Progenitor cell of endocrine pancreas (in vitro differentiated cells): ENCODE data around the gene ADAMTS9. TPM values are rescaled to one million over a fixed set of nuclear protein-coding genes. Genes with fewer than 3 reads are reported as not detected.
A peak's percentile ranks its signal among the peaks of the same experiment; 100 is the strongest.

Experiments used
- DNase-seq: peaks from one replicate; pipeline ENCODE4 v3.0.0; 2021; ENCODE audit warnings: low spot score; ENCODE audit not compliant: unreplicated experiment
- H3K27ac Mint-ChIP-seq: 2 replicates; pipeline ENCODE4 v1.8.0; 2021; ENCODE audit warnings: mild to moderate bottlenecking, moderate library complexity, mixed read lengths
- H3K27me3 Mint-ChIP-seq: 2 replicates; pipeline ENCODE4 v1.8.0; 2021; ENCODE audit warnings: mixed read lengths
- H3K36me3 Mint-ChIP-seq: 2 replicates; pipeline ENCODE4 v1.8.0; 2022; ENCODE audit warnings: mixed read lengths; ENCODE audit not compliant: insufficient read depth
- H3K4me1 Mint-ChIP-seq: 2 replicates; pipeline ENCODE4 v1.8.0; 2021; ENCODE audit warnings: low read depth, mixed read lengths
- H3K4me3 Mint-ChIP-seq: 2 replicates; pipeline ENCODE4 v1.8.0; 2021; ENCODE audit warnings: low read depth, mild to moderate bottlenecking, moderate library complexity, mixed read lengths
- H3K9me3 Mint-ChIP-seq: 2 replicates; pipeline ENCODE4 v1.8.0; 2021; ENCODE audit warnings: low read depth, mixed read lengths
- total RNA-seq: library from RNA; stranded (reverse); gene quantifications from 2 replicates; pipeline ENCODE4 v1.2.1, GENCODE V29; 2021
- TF ChIP-seq, protein P1 (sequence below): fragments of 200-600 bp; sonication (generic); IDR thresholded peaks from one replicate; pipeline ENCODE4 v1.5.0; 2021; ENCODE audit warnings: antibody characterized with exemption, mild to moderate bottlenecking; ENCODE audit not compliant: unreplicated experiment

Gene ADAMTS9
- total RNA-seq, 1 donor from 2014 or later: 54.2 TPM

DNA sequence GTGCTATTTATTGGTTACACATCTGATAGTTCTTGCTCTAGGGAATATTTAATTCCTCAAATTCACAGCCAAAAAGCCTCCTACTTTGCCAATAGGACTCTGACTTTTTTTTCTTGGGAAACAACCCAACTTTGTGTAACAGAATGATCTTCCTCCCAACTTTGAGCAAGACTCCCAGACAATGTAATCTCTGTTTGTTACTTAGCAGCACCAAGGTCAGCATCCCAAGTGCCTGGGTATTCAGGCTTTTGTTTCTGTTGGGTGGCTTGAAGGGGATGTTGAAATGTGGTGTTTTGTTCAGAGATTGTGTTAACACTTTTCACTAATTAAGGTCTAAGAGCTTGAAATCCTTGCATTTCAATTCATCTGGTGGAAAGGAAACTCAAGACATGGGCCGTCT is 115.8 kb downstream of the ADAMTS9 start:
- TF ChIP-seq, protein P1, sequence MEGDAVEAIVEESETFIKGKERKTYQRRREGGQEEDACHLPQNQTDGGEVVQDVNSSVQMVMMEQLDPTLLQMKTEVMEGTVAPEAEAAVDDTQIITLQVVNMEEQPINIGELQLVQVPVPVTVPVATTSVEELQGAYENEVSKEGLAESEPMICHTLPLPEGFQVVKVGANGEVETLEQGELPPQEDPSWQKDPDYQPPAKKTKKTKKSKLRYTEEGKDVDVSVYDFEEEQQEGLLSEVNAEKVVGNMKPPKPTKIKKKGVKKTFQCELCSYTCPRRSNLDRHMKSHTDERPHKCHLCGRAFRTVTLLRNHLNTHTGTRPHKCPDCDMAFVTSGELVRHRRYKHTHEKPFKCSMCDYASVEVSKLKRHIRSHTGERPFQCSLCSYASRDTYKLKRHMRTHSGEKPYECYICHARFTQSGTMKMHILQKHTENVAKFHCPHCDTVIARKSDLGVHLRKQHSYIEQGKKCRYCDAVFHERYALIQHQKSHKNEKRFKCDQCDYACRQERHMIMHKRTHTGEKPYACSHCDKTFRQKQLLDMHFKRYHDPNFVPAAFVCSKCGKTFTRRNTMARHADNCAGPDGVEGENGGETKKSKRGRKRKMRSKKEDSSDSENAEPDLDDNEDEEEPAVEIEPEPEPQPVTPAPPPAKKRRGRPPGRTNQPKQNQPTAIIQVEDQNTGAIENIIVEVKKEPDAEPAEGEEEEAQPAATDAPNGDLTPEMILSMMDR: no peak
- H3K4me3 Mint-ChIP-seq: no peak overlapping the region
- no peaks in the 10 kb centered on the region for H3K9me3 Mint-ChIP-seq
- H3K27ac Mint-ChIP-seq: no peak overlapping the region
- peaks cover 2% of the 10 kb centered on the region for H3K4me1 Mint-ChIP-seq
- no peaks in the 10 kb centered on the region for H3K27me3 Mint-ChIP-seq
- DNase-seq: no peak
- peaks cover 14% of the 10 kb centered on the region for H3K36me3 Mint-ChIP-seq

DNA sequence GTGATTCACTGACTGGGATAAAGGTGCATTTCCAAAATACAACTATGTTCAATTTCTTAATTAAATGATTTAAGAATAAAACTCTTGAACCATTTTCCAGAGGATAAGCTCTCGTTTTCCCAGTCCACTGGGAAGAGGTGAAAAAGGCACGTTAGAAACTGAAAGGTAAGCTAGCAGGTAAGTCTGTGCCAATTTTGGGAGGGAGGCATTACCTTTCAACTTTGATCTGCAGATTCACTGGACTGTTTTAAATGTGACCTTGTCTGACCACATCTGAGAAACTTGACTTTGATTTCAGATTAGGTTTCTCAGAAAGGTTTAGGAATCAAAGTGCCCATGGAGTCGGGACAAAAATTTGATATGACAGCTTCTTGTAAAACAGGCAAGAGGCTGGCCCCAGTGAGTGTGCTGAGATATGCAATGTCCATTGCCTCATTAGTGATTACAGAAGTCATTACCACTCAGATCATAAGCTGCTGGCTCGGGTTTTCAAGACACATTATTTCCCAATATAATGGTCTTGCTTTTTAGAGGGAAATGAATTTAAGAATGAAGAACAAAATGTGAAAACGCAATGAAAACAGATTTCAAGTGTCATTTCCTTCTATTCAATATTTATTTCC is 118.8 kb downstream of the ADAMTS9 start:
- no peak overlapping the region for H3K27ac Mint-ChIP-seq
- peaks cover 8% of the 10 kb centered on the region for H3K4me1 Mint-ChIP-seq
- H3K27me3 Mint-ChIP-seq: no peaks in the 10 kb centered on the region
- TF ChIP-seq, protein P1: no peak
- DNase-seq: no peak
- no peak overlapping the region for H3K4me3 Mint-ChIP-seq
- H3K9me3 Mint-ChIP-seq: no peaks in the 10 kb centered on the region
- peaks cover 14% of the 10 kb centered on the region for H3K36me3 Mint-ChIP-seq

DNA sequence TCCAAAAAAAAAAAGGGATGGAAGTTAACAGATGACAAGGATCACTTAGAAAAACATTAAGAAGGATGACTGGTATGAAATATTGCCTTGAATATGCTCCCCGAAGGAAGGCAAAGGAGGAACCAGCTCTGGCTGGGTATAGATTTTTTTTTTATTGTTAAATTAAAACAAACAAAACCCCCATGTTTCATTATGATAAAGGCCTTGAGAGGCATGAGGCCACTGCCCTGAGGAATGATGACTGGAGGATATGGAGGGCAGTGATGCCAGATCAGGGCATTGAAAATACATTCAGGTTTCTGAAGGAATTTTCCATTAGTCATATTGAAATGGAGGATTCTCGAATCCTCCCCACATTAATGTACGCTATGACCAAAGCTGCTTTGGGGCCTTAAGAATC is 120.9 kb downstream of the ADAMTS9 start:
- TF ChIP-seq, protein P1: no peak
- peaks cover 8% of the 10 kb centered on the region for H3K36me3 Mint-ChIP-seq
- H3K4me3 Mint-ChIP-seq: no peak overlapping the region
- no peak for DNase-seq
- H3K27me3 Mint-ChIP-seq: no peaks in the 10 kb centered on the region
- H3K9me3 Mint-ChIP-seq: no peaks in the 10 kb centered on the region
- H3K27ac Mint-ChIP-seq: no peak overlapping the region
- peaks cover 10% of the 10 kb centered on the region for H3K4me1 Mint-ChIP-seq

DNA sequence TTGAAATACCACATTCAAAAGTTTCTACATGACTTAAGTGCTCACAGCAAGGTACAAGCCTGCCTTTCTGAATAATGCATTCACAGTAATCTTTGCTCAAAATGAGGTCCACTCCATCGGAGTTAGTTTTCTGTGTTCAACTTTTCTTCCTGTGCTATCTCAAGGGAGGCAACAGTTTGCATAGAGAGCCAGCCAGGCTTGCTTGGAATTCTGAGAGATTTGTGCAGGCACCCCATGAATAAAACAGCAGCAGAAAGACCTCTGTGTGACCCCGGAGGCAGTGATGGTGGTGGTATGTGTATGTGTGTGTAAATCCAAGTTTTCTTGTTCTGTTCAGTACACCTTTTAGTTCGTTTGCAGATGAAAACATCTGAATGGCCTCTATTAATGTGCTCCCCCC is 124.0 kb downstream of the ADAMTS9 start:
- peaks cover 11% of the 10 kb centered on the region for H3K4me1 Mint-ChIP-seq
- no peaks in the 10 kb centered on the region for H3K9me3 Mint-ChIP-seq
- TF ChIP-seq, protein P1: no peak
- peak overlapping the region; percentile 31 for H3K27ac Mint-ChIP-seq
- H3K27me3 Mint-ChIP-seq: no peaks in the 10 kb centered on the region
- H3K36me3 Mint-ChIP-seq: peaks cover 19% of the 10 kb centered on the region
- H3K4me3 Mint-ChIP-seq: no peak overlapping the region
- no peak for DNase-seq

DNA sequence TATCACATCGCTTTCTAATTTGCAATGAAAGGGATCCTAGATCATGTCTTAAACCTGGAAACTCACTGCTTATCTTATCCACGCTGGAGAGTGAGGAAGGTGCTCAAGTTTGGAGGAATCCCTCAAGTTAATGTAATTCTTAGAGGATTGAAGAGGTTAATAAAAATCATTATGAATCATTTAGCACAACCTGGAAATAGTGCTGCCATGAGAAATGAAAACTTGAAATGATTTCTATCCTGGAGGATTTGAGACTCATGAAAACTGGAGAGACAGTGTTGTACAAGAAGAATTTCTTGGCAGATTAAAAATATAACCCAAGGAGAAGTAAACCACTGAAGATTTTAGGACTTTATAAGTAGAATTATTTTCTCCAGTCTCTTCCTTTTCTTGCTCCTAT is 125.9 kb downstream of the ADAMTS9 start:
- Mint-ChIP-seq H3K9me3 (no peaks in the 10 kb centered on the region), H3K27me3 (no peaks in the 10 kb centered on the region), H3K27ac (no peak overlapping the region), H3K4me1 (peaks cover 11% of the 10 kb centered on the region), H3K4me3 (no peak overlapping the region), H3K36me3 (peaks cover 22% of the 10 kb centered on the region)
- DNase-seq: no peak
- TF ChIP-seq, protein P1: no peak
